Activated naive CD8-positive, alpha-beta T cell treated with anti-CD3 and anti-CD28 coated beads, Interleukin-2, amount 50 U/mL, for 24 hours (primary cell): ENCODE measurements around the gene CEP20.

ENCODE experiments used
- ATAC-seq: fragments of 150-1000 bp; cut with Tn5 transposase; one replicate; pipeline ENCODE4 v1.10.0; 2021
- DNase-seq: peaks from one replicate; pipeline ENCODE4 v3.0.0; 2021
- H3K27ac Mint-ChIP-seq: one replicate; pipeline ENCODE4 v1.8.0; 2021; ENCODE audit warnings: mild to moderate bottlenecking, mixed read lengths
- H3K27me3 Mint-ChIP-seq: one replicate; pipeline ENCODE4 v1.8.0; 2021; ENCODE audit warnings: mixed read lengths
- H3K36me3 Mint-ChIP-seq: one replicate; pipeline ENCODE4 v1.8.0; 2021; ENCODE audit warnings: low read depth, mixed read lengths
- H3K4me1 Mint-ChIP-seq: one replicate; pipeline ENCODE4 v1.8.0; 2021; ENCODE audit warnings: mixed read lengths
- H3K4me3 Mint-ChIP-seq: one replicate; pipeline ENCODE4 v1.8.0; 2021; ENCODE audit warnings: mild to moderate bottlenecking, moderate library complexity, mixed read lengths
- H3K9me3 Mint-ChIP-seq: one replicate; pipeline ENCODE4 v1.8.0; 2021; ENCODE audit warnings: mixed read lengths

CEP20 gene

GRCh38 chr16:15817446-15817845 lies 71.0 kb downstream of the CEP20 start:
- no peaks in the 10 kb centered on the region for H3K36me3 Mint-ChIP-seq
- H3K4me1 Mint-ChIP-seq = no peaks in the 10 kb centered on the region
- no peak for DNase-seq
- no peak overlapping the region for H3K27ac Mint-ChIP-seq
- peaks cover 6% of the 10 kb centered on the region for H3K27me3 Mint-ChIP-seq
- ATAC-seq = no peak
- no peak overlapping the region for H3K4me3 Mint-ChIP-seq
- H3K9me3 Mint-ChIP-seq = peaks cover 12% of the 10 kb centered on the region

GRCh38 chr16:15816228-15816627 lies 72.2 kb downstream of the CEP20 start:
- ATAC-seq = no peak
- Mint-ChIP-seq H3K4me1 (no peaks in the 10 kb centered on the region), H3K36me3 (no peaks in the 10 kb centered on the region), H3K9me3 (peaks cover 12% of the 10 kb centered on the region), H3K4me3 (no peak overlapping the region), H3K27me3 (peaks cover 6% of the 10 kb centered on the region), H3K27ac (no peak overlapping the region)
- no peak for DNase-seq
